HepG2 (cell line): Measurements from ENCODE around the gene MYADML2. TPM values are rescaled to one million over a fixed set of nuclear protein-coding genes. Genes with fewer than 3 reads are reported as not detected.

ENCODE experiments used
- ARNT2 ChIP-seq: sonication (generic); formaldehyde crosslinking; IDR thresholded peaks from 2 replicates; pipeline ENCODE4 v1.8.0; 2022; ENCODE audit warnings: mild to moderate bottlenecking, low read depth, missing genetic modification reagents, moderate library complexity
- DPF2 ChIP-seq: sonication (generic); formaldehyde crosslinking; IDR thresholded peaks from 2 replicates; pipeline ENCODE4 v1.4.0; 2020; ENCODE audit warnings: mild to moderate bottlenecking, low read depth, missing genetic modification reagents, borderline replicate concordance
- HDAC6 ChIP-seq: fragments of 200-600 bp; sonication (generic); IDR thresholded peaks from 2 replicates; pipeline ENCODE4 v1.7.0; 2017; ENCODE audit warnings: mild to moderate bottlenecking, antibody characterized with exemption, low read length, low read depth
- NKX3-1 ChIP-seq: sonication (generic); formaldehyde crosslinking; IDR thresholded peaks from 2 replicates; pipeline ENCODE4 v1.5.0; 2020; ENCODE audit warnings: missing genetic modification reagents
- SRF ChIP-seq: IDR thresholded peaks from 2 replicates; pipeline ENCODE4 v1.6.1; 2011; ENCODE audit warnings: mild to moderate bottlenecking, low read depth, low read length, moderate library complexity
- TCF7L2 ChIP-seq: IDR thresholded peaks from 2 replicates; pipeline ENCODE4 v1.6.1; 2011; ENCODE audit warnings: mild to moderate bottlenecking, low read depth, low read length, moderate library complexity
- ZFP36L1 ChIP-seq: sonication (generic); formaldehyde crosslinking; IDR thresholded peaks from 2 replicates; pipeline ENCODE4 v1.8.0; 2022; ENCODE audit warnings: mild to moderate bottlenecking, missing genetic modification reagents, moderate library complexity
- ZFP37 ChIP-seq: sonication (generic); formaldehyde crosslinking; IDR thresholded peaks from 2 replicates; pipeline ENCODE4 v1.4.0; 2020; ENCODE audit warnings: missing genetic modification reagents, borderline replicate concordance
- ZFYVE20 ChIP-seq: sonication (generic); formaldehyde crosslinking; IDR thresholded peaks from 2 replicates; pipeline ENCODE4 v1.8.0; 2023; ENCODE audit warnings: low read depth, mild to moderate bottlenecking, moderate library complexity, missing genetic modification reagents, borderline replicate concordance
- ZMYM4 ChIP-seq: sonication (generic); formaldehyde crosslinking; IDR thresholded peaks from 2 replicates; pipeline ENCODE4 v1.8.1; 2023; ENCODE audit warnings: mild to moderate bottlenecking, missing genetic modification reagents
- ZNF207 ChIP-seq: fragments of 450-650 bp; IDR thresholded peaks from 2 replicates; pipeline ENCODE4 v1.6.1; 2016; ENCODE audit warnings: antibody characterized with exemption, borderline replicate concordance
- ZNF383 ChIP-seq: sonication (generic); formaldehyde crosslinking; IDR thresholded peaks from 2 replicates; pipeline ENCODE4 v1.4.0; 2020; ENCODE audit warnings: missing genetic modification reagents, mild to moderate bottlenecking, borderline replicate concordance
- ZNF501 ChIP-seq: sonication (generic); formaldehyde crosslinking; IDR thresholded peaks from 2 replicates; pipeline ENCODE4 v1.5.1; 2020; ENCODE audit warnings: mild to moderate bottlenecking, moderate library complexity, missing genetic modification reagents
- ZNF543 ChIP-seq: sonication (generic); formaldehyde crosslinking; IDR thresholded peaks from 2 replicates; pipeline ENCODE4 v1.4.0; 2020; ENCODE audit warnings: mild to moderate bottlenecking, missing genetic modification reagents
- ZNF577 ChIP-seq: sonication (generic); formaldehyde crosslinking; IDR thresholded peaks from 2 replicates; pipeline ENCODE4 v1.4.0; 2020; ENCODE audit warnings: mild to moderate bottlenecking, low read depth, missing genetic modification reagents, borderline replicate concordance
- ZNF660 ChIP-seq: sonication (generic); formaldehyde crosslinking; IDR thresholded peaks from 2 replicates; pipeline ENCODE4 v1.5.1; 2020; ENCODE audit warnings: mild to moderate bottlenecking, low read depth, missing genetic modification reagents, borderline replicate concordance
- ZNF672 ChIP-seq: sonication (generic); formaldehyde crosslinking; IDR thresholded peaks from 2 replicates; pipeline ENCODE4 v1.8.1; 2022; ENCODE audit warnings: missing genetic modification reagents
- ZSCAN21 ChIP-seq: sonication (generic); formaldehyde crosslinking; IDR thresholded peaks from 2 replicates; pipeline ENCODE4 v1.8.0; 2022; ENCODE audit warnings: mild to moderate bottlenecking, missing genetic modification reagents, moderate library complexity, borderline replicate concordance
- polyA plus RNA-seq, 8 experiments: library from polyadenylated mRNA; depleted of rRNA in 3 of 8; stranded (reverse) in 7 of 8; unstranded in 1 of 8; fragments of >200 nt; fragmentation: Illumina TruSeq in 4 of 8; extraction: Trizol in 4 of 8; gene quantifications; 2 replicates each; pipeline versions ENCODE4 v1.2.1 to v1.2.3, GENCODE V29; 2011 to 2016; ENCODE audit warnings: low read depth in 4 of 8, missing spikeins in 1 of 8, mixed read lengths in 1 of 8; ENCODE audit not compliant: insufficient read depth in 1 of 8
- total RNA-seq, 5 experiments: library from RNA; depleted of rRNA; stranded (reverse); fragments of >200 nt; fragmentation: Illumina TruSeq; extraction: Trizol; gene quantifications; 2 replicates each; pipeline ENCODE4 v1.2.3, GENCODE V29; 2016; ENCODE audit warnings: low read depth in 1 of 5
- TF ChIP-seq, protein P1 (sequence below): sonication (generic); formaldehyde crosslinking; IDR thresholded peaks from 2 replicates; pipeline ENCODE4 v1.4.0; 2020; ENCODE audit warnings: missing genetic modification reagents, low read depth, mild to moderate bottlenecking, borderline replicate concordance
- TF ChIP-seq, protein P2 (sequence below): sonication (generic); formaldehyde crosslinking; IDR thresholded peaks from 2 replicates; pipeline ENCODE4 v1.4.0; 2020; ENCODE audit warnings: mild to moderate bottlenecking, missing genetic modification reagents

The MYADML2 gene
- total and polyA plus RNA-seq, 2 of the 13 experiments (the other 11 are each of a cell fraction or from before 2014, with no cell fraction given), result not detected

DNA sequence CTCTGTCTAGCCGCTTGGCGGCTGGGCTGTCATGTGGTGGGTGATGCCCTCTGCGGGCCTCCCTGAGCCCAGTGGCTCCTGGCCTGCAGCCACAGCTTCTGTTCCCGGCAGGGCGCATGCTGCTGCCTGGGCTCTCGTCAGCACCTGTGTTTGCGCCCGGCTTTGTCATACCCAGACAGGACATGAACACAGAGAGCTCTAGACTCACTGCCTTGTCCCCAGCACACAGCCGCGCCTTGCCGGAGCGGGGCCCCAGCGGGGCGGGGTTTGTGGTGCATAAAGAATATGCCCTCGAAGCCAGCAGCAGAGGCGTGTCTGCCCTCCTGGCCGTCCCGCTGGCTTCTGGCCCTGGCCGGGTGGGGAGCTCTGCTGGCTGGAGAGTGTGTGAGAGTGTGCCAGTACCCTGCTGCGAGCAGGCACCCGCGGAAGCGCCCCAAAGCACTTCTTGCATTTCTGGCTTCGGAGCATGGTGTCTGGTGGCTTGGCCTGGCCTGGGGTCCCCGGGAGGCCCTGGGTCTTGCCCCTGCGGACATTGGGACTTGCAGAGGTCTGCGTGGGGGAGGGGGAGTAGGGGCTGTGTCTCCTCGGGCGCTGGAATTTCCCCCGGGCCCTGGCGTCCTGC lies 44.8 kb upstream of the MYADML2 start (continued):
- peak; percentile 73 for TF ChIP-seq ZFP37 (CRISPR knock-in tag)
- TF ChIP-seq TCF7L2, result no peak
- 0 out of 2 replicates have a peak, but pooled peaks have one; percentile 18 for TF ChIP-seq ZMYM4 (CRISPR knock-in tag)
- 0 out of 2 replicates have a peak, but pooled peaks have one; percentile 65 for TF ChIP-seq ZNF672 (CRISPR knock-in tag)
- no peak for TF ChIP-seq SRF
- peak; percentile 66; the same call in 1 of the 2 replicates for TF ChIP-seq ZFP36L1
- TF ChIP-seq ZSCAN21 (CRISPR knock-in tag), result peak; percentile 54; the same call in 1 of the 2 replicates
- TF ChIP-seq ZNF207, result no peak
- TF ChIP-seq ARNT2, result peak; percentile 93
- TF ChIP-seq NKX3-1 (CRISPR knock-in tag), result peak; percentile 82; the same call in 1 of the 2 replicates
- peak; percentile 78; the same call in 1 of the 2 replicates for TF ChIP-seq HDAC6
- TF ChIP-seq, protein P1, sequence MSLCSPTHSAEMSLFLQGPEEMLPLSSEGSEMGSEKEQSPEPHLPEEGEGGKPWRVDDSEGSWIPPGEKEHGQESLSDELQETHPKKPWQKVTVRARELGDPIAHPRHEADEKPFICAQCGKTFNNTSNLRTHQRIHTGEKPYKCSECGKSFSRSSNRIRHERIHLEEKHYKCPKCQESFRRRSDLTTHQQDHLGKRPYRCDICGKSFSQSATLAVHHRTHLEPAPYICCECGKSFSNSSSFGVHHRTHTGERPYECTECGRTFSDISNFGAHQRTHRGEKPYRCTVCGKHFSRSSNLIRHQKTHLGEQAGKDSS (CRISPR knock-in tag), result peak; percentile 88
- TF ChIP-seq ZFYVE20 (CRISPR knock-in tag), result 0 out of 2 replicates have a peak, but pooled peaks have one; percentile 5
- no peak for TF ChIP-seq ZNF660 (CRISPR knock-in tag)
- TF ChIP-seq ZNF501 (CRISPR knock-in tag), result peak; percentile 29; the same call in 1 of the 2 replicates
- no peak for TF ChIP-seq ZNF577
- TF ChIP-seq ZNF543 (CRISPR knock-in tag), result peak; percentile 86
- 0 out of 2 replicates have a peak, but pooled peaks have one; percentile 38 for TF ChIP-seq DPF2 (CRISPR knock-in tag)
- no peak for TF ChIP-seq ZNF383 (CRISPR knock-in tag)
- TF ChIP-seq, protein P2, sequence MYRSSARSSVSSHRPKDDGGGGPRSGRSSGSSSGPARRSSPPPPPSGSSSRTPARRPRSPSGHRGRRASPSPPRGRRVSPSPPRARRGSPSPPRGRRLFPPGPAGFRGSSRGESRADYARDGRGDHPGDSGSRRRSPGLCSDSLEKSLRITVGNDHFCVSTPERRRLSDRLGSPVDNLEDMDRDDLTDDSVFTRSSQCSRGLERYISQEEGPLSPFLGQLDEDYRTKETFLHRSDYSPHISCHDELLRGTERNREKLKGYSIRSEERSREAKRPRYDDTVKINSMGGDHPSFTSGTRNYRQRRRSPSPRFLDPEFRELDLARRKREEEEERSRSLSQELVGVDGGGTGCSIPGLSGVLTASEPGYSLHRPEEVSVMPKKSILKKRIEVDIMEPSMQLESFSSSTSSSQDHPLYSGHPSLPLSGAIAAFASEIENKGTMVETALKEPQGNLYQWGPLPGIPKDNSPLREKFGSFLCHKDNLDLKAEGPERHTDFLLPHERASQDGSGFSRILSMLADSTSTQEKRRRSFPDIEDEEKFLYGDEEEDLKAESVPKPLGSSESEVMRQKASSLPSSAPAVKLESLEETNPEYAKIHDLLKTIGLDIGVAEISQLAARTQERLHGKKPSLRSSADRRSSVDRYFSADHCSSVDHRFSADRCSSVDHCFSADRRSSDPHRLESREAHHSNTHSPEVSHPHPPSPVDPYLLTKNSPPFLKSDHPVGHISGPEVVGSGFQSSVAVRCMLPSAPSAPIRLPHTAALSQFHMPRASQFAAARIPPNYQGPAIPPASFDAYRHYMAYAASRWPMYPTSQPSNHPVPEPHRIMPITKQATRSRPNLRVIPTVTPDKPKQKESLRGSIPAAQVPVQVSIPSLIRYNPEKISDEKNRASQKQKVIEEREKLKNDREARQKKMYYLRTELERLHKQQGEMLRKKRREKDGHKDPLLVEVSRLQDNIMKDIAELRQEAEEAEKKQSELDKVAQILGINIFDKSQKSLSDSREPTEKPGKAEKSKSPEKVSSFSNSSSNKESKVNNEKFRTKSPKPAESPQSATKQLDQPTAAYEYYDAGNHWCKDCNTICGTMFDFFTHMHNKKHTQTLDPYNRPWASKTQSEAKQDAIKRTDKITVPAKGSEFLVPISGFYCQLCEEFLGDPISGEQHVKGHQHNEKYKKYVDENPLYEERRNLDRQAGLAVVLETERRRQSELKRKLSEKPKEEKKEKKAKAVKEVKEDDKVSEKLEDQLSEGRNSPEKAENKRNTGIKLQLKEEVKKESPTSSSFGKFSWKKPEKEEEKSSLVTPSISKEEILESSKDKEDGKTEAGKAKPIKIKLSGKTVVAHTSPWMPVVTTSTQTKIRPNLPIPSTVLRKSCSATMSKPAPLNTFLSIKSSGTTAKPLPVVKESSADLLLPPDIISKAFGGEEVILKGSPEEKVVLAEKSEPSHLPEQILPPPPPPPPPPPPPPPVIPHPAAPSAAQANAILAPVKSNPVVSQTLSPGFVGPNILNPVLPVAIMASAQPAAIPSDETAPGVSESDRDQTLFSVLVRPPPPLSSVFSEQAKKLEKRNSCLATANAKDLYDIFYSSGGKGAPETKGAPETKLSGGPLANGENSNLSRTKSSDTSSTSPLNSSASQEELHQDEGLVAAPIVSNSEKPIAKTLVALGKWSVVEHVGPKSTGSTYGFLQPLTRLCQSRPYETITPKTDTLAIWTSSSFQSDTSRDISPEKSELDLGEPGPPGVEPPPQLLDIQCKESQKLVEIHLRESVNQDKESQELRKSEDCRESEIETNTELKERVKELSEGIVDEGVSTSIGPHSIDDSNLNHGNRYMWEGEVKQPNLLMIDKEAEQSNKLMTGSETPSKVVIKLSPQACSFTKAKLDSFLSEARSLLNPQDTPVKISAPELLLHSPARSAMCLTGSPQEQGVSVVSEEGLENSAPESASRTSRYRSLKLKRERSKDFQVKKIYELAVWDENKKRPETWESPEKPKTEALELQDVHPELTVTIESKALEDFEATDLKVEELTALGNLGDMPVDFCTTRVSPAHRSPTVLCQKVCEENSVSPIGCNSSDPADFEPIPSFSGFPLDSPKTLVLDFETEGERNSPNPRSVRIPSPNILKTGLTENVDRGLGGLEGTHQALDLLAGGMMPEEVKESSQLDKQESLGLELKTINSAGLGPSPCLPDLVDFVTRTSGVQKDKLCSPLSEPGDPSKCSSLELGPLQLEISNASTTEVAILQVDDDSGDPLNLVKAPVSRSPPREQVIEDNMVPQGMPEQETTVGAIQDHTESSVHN (CRISPR knock-in tag), result 0 out of 2 replicates have a peak, but pooled peaks have one; percentile 0
